ENCODE measurements around the gene APOL1. TPM values are rescaled to one million over a fixed set of nuclear protein-coding genes. Genes with fewer than 3 reads are reported as not detected.
"Not testable (repeated sequence)": the region's sequence is repeated elsewhere in the genome, so short reads cannot be mapped to it uniquely, and the experiment has no call there.

Gene APOL1
- total RNA-seq, 1 donor from 2014 or later = 10.4 TPM

DNA sequence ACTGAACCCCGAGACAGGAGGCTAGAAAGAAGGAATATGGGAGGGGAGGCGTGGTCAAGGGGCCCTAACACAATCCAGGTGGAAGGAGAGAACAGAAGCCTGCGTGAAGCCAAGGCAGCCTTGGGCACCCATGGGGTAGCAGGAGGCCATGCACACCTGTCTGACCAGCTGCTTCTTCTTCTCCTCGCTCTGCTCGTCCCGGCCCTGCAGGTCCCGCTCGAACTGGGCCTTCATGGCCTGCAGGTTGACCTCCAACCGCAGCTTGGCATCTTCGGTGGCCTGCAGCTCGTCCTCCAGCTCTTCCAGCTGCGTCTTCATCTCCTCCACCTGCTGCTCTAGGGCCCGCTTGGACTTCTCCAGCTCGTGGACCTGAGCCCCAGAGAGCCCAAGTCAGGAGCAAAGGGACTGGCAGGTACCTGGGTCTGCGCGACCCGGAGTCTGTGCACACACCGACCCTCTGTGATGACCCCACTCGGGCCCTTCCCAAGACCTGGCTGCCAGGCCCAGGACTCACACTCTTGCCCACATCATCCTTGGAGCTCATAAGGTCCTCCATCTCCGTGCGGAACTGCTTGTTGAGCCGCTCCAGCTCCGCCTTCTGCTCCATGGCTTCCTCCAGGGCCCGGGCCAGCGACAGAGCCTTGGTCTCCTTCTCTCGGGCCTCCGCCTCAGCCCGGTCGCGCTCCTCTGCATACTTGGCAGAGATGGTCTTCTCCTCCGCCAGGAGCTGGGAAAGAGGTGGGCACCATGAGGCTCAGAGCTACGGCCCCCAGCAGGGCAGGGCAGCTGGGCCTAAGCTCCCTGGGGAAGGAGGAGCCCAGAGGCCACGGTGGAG, 35.9 kb downstream of the APOL1 start:
- intact Hi-C loops (cut with micrococcal nuclease) = no loop called here
- Mint-ChIP-seq H3K4me1 (no peaks in the 10 kb centered on the region), H3K4me3 (no peak overlapping the region), H3K36me3 (ENCODE audit: low read depth) (peaks cover 87% of the 10 kb centered on the region), H3K27ac (no peak overlapping the region), H3K9me3 (no peaks in the 10 kb centered on the region), H3K27me3 (no peaks in the 10 kb centered on the region)
- CTCF ChIA-PET = interaction anchor here (1.2 to 1.8 kb wide), 3 partner anchors 11 to 198 kb away, joined by 3 to 7 read pairs (median 4); no protein-coding TSS in a partner anchor
- ATAC-seq (ENCODE audit: low read depth) (no peak), DNase-seq (no peak)
- TF ChIP-seq, protein P1, sequence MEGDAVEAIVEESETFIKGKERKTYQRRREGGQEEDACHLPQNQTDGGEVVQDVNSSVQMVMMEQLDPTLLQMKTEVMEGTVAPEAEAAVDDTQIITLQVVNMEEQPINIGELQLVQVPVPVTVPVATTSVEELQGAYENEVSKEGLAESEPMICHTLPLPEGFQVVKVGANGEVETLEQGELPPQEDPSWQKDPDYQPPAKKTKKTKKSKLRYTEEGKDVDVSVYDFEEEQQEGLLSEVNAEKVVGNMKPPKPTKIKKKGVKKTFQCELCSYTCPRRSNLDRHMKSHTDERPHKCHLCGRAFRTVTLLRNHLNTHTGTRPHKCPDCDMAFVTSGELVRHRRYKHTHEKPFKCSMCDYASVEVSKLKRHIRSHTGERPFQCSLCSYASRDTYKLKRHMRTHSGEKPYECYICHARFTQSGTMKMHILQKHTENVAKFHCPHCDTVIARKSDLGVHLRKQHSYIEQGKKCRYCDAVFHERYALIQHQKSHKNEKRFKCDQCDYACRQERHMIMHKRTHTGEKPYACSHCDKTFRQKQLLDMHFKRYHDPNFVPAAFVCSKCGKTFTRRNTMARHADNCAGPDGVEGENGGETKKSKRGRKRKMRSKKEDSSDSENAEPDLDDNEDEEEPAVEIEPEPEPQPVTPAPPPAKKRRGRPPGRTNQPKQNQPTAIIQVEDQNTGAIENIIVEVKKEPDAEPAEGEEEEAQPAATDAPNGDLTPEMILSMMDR (IDR thresholded peaks at IDR 0.05) = no peak
- POLR2A ChIA-PET = no interaction called here

DNA sequence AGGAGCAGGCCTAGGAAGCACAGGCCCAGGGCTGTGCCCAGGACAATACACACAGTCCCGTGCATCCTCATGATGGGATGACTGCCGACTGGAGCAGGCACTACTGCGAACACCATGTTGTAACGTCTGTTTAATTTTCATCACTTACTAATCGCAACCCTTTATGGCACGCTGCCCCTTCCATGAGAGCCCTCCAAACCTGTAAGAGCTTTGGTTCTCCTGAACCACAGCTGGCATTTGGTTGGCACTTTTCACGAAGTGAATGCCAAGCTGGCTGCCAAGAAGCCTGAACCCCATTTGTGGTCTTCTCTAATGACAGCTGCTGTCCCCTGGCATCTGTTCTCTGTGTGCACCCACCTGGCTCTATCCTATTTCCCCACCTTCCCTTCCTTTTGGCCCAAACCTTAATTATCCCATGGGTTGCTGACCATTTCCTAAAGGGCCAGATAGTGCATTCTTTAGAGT, 36.5 kb downstream of the APOL1 start:
- H3K9me3 Mint-ChIP-seq = no peaks in the 10 kb centered on the region
- no peak for DNase-seq
- H3K27ac Mint-ChIP-seq = peak overlapping the region; percentile 26
- H3K36me3 Mint-ChIP-seq (ENCODE audit: low read depth) = peaks cover 87% of the 10 kb centered on the region
- TF ChIP-seq, protein P1 (IDR thresholded peaks at IDR 0.05) = no peak
- no peaks in the 10 kb centered on the region for H3K27me3 Mint-ChIP-seq
- H3K4me1 Mint-ChIP-seq = no peaks in the 10 kb centered on the region
- no peak overlapping the region for H3K4me3 Mint-ChIP-seq
- CTCF ChIA-PET = interaction anchor here (1.2 to 1.8 kb wide), 3 partner anchors 11 to 197 kb away, joined by 3 to 7 read pairs (median 4); no protein-coding TSS in a partner anchor
- intact Hi-C loops (cut with micrococcal nuclease) = no loop called here
- POLR2A ChIA-PET = no interaction called here
- no peak for ATAC-seq (ENCODE audit: low read depth)

DNA sequence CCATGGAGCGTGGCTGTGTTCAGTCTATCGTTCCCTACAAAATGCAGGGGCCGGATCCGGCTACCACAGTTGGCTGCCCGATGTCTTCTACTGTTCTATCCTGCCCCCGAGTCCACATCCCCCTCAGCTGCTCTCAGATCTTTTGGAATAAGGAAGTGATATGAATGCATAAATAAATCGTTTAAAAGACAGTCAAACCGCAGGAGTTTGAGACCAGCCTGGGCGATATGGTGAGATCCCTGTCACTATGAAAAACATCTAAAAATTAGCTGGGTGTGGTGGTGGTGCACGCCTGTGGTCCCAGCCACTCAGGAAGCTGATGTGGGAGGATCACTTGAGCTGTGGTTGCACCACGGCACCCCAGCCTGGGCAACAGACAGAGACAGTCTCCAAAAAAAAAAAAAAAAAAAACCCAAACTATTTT, 37.0 kb downstream of the APOL1 start:
- H3K9me3 Mint-ChIP-seq; ATAC-seq (ENCODE audit: low read depth); H3K27me3 Mint-ChIP-seq; POLR2A ChIA-PET; H3K4me1 Mint-ChIP-seq; DNase-seq; intact Hi-C loops (cut with micrococcal nuclease); H3K4me3 Mint-ChIP-seq: not testable (repeated sequence)
- Mint-ChIP-seq H3K36me3 (ENCODE audit: low read depth) (peaks cover 89% of the 10 kb centered on the region), H3K27ac (peak overlapping the region; percentile 26)
- CTCF ChIA-PET = interaction anchor here (1.2 to 1.8 kb wide), 2 partner anchors 11 to 12 kb away, joined by 4 to 7 read pairs; no protein-coding TSS in a partner anchor

DNA sequence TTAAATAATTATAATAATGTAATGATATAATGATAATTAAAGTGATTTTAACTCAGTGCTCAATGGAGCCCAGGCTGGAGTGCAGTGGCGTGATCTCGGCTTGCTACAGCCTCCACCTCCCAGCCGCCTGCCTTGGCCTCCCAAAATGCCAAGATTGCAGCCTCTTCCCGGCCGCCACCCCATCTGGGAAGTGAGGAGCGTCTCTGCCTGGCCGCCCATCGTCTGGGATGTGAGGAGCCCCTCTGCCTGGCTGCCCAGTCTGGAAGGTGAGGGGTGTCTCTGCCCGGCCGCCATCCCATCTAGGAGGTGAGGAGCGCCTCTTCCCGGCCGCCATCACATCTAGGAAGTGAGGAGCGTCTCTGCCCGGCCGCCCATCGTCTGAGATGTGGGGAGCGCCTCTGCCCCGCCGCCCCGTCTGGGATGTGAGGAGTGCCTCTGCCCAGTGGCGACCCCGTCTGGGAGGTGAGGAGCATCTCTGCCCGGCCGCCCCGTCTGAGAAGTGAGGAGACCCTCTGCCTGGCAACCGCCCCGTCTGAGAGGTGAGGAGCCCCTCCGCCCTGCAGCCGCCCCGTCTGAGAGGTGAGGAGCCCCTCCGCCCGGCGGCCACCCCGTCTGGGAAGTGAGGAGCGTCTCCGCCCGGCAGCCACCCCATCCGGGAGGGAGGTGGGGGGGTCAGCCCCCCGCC, 37.6 kb downstream of the APOL1 start:
- H3K4me3 Mint-ChIP-seq; POLR2A ChIA-PET; H3K9me3 Mint-ChIP-seq; intact Hi-C loops (cut with micrococcal nuclease); ATAC-seq (ENCODE audit: low read depth); H3K4me1 Mint-ChIP-seq; DNase-seq; CTCF ChIA-PET; H3K27ac Mint-ChIP-seq; H3K27me3 Mint-ChIP-seq: not testable (repeated sequence)
- H3K36me3 Mint-ChIP-seq (ENCODE audit: low read depth) = peaks cover 91% of the 10 kb centered on the region

DNA sequence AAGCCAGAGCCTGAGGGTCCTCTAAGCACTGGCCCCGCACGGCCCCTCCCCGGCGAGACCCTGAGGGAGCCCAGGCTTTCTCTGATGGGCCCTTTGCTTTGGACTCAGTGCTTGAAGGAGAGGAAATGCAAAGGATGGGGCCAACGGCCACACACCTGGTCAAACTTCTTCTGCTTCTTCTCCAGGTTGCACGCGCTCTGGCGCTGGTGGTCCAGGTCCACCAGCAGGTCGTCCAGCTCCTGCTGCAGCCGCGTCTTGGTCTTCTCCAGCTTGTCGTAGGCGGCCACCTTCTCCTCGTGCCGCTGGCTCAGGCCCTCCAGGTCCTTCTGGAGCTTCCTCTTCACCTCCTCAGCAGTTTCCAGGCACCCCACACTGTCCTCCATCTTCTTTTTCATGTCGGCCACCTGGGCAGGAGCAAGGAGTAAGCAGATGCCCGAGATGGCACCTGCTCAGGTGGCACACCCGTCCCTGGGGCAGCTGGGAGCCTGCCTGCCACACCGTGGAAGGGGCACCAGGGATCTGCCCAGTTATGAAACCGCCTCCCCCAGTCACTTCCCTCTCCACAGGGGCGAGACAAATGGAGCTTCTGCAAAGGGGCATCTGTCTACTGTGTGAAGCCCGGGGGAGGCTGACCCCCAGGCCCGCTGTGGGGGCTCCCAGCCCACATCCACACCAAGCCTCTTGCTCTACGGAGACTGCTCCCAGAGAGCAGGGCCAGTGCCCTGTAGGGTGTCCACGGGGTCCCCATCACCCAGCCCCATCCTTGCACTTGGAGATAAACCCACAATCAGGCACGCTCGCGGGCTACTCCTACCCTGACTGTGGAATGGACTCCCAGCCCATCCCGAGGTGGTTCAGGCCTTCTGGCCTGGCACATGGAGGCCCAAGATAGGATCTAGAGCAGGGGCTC, 39.2 kb downstream of the APOL1 start:
- Mint-ChIP-seq H3K4me3 (no peak overlapping the region), H3K36me3 (ENCODE audit: low read depth) (peaks cover 91% of the 10 kb centered on the region), H3K27me3 (no peaks in the 10 kb centered on the region), H3K27ac (no peak overlapping the region), H3K4me1 (no peaks in the 10 kb centered on the region), H3K9me3 (no peaks in the 10 kb centered on the region)
- ChIA-PET CTCF (interaction anchor here (0.7 kb wide), 1 partner anchor 8 kb away, joined by 3 read pairs; no protein-coding TSS in a partner anchor), POLR2A (interaction anchor here (0.7 to 1.2 kb wide), 2 partner anchors 14 to 123 kb away, joined by 3 to 6 read pairs; no protein-coding TSS in a partner anchor)
- intact Hi-C loops (cut with micrococcal nuclease) = no loop called here
- no peak for DNase-seq
- TF ChIP-seq, protein P1 (IDR thresholded peaks at IDR 0.05) = no peak
- no peak for ATAC-seq (ENCODE audit: low read depth)
